Limb (tissue), 2 donors: ENCODE results near the gene DENND2C.
"Not testable (repeated sequence)": the region's sequence is repeated elsewhere in the genome, so short reads cannot be mapped to it uniquely, and the experiment has no call there.

ENCODE experiments used
- DNase-seq, 2 donors: peaks; one replicate each; pipeline ENCODE4 v3.0.0-alpha.2; 2016; ENCODE audit errors: extremely low spot score in 2 of 2

The DENND2C gene

DNA sequence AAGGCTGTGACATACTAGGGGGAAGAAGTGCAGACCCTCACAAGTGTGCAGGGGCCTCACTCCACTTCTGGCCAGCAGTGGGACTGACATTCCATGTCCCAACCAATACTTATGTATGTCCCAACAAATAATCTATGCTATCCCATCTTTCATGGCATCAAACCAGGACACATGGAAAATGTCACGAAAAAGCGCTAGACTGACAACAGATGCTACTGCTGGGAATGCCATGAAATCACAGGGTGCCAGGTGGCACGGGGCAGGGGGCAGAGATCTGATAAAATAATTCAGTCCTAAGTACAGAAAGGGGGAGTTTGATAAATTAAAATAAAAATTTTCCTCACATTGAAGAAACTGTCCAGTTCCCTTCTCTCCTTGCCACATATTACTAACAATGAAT is 60.8 kb downstream of the DENND2C start:
- DNase-seq = no peak

DNA sequence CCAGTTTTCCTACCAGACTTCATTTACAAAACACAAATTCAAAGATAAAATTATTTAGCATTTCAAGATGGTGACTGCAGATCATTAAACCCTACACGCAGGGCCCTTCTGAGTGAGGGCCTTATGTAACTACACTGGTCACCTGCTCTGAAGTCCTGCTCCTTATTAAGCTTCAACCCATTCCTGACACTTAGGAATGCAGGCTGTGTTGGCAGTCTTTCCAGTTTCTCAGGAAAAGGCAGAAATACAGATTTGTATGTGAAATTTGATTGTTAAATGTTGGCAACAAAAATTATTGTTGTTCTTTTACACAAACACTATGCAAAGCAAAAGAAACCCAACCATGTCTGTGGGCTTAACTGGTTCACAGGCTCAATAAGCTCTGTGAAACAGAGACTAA is 62.6 kb downstream of the DENND2C start:
- no peak for DNase-seq

DNA sequence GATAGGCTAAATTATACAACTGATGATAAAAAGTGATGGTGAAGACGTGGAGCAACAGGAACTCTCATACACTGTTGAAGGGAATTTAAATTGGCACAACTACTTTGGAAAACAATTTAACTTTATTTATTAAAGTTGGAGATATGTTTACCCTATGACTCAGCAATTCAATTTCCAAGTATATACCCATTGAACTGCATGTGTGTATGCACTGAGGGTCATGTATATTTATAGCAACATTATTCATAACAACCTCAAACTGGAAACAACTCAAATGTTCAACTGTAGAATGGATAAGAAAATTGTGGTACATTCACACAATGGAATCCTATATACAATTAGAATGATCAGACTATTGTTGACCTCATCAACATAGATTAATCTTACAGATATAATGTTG is 71.9 kb downstream of the DENND2C start:
- DNase-seq = no peak

DNA sequence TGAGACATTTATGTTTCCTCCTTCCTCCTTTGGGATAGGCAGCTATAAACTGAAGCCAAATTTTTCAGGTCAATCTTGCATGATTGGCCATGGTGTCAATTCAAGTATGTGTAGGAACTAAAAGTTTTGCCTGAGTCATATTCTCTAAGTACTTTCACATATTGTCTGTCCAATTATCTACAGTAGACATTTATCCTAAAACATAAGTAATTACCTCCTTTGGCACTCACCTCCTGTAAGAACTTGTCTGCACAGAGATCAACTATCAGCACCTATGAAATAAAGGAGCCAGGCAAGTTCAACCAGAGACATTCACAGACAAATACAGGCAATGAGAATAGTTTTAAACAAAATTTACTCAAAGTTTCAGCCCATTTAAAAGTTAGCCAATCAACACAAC is 74.2 kb downstream of the DENND2C start:
- DNase-seq = no peak

DNA sequence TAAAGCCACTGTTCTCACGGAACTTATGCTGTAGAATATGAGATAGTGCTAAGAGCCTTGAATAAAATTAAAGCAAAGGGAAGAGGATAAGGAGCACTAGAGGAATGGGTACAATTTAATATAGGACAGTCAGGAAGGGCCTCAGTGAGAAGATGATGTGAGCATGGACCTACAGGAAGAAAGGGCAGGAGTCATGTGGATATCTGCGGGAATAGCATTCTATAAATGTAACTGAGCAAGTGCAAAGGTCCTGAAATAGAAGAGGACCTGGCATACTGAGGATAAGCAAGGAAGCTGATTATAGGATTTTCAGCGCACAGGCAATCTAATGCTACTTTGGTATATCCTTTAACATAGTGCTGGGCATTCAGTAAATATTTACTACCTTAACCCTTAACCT is 75.8 kb downstream of the DENND2C start:
- DNase-seq = no peak

DNA sequence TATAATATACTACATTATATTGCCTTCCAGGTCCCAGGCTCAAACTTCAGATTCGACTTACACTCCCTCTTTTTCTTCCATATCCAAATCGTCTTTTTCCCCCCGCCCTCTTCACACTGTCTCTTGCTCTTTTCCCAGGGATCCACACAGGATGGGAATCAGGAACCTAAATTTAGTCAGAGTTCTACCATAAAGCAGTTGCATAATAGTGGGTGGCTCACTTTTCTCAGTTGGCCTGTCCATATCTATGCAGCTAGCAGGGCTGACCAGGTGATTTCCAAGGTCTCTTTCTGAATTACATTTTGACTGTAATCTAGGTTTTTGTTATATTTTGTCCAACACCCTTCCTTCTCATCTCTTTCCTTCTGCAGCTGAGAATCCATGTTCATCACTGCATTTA is 80.7 kb downstream of the DENND2C start:
- DNase-seq = no peak

DNA sequence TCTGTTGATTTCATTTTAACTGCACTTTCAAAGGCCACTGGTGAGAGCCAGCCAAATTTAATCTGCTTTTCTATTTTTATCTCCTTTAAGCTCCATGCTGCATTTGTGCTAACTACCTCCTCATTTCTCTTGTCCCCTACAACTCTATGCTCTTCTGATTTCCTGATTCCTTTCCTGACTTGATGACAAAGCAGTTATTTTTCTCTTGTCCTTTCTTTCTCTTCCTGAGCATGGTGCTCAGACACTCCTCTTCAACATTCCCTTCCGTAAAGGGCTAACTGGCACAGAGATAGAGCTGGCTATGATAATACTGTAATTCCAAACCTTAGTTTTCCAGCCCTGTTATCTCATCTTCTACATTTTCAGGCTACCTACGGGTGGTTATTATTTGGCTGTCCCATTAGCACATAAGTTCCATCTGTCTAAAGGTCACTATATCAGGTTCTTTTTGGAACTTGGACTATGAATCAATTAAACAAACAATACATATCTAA is 81.6 kb downstream of the DENND2C start:
- no peak for DNase-seq

DNA sequence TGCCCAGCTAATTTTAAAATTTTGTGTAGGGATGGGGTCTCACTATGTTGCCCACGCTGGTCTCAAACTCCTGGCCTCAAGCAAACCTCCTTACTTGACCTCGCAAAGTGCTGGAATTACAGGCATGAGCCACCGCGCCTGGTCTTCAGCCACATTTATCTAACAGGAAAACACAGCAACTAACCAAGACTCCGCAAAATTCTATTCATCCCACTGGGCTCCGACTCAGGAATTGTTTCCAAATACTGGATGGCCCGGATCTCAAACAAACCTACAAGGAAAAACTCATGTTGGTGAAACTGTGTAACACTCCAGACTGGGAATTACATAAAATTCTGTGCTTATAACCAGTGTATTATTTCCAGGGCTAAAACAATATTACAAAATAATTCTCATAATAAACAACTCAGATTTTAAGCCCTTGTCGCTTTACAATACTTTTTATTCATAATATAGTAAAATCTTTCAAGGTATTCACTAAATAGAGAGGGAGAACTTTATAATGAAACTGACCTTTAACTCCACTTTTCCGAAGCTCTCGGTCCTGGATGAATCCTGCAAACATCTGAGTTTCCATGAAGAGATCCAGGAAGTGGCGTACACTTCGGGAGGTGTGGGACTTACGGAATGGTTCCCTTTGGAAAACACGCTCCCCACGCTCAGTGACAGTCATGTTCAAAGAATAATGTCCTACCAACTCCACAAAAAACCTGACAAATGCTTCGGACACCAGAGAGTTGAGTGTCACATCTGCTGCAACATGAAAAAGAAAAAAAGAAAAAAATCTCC is 82.5 kb downstream of the DENND2C start:
- no peak for DNase-seq

DNA sequence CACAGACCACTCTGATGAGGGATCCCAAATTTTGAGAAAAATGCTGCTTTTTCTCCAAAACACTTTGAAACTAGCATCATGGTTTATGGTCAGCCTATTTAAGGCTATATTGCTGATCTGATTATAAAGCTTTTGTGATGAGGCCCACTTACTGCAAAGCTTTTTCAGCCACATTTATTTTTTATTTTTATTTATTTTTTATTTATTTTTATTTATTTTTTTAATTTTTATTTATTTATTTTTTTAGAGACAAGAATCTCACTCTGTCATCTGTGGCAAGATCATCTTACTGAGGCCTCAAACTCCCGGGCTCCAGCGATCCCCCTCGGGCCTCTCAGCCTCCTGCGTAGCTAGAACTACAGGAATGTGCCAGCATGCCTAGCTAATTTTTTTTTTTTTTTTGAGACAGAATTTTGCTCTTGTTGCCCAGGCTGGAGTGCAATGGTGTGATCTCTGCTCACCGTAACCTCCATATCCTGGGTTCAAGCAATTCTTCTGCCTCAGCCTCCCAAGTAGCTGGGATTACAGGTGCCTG is 83.3 kb downstream of the DENND2C start:
- DNase-seq = no peak

DNA sequence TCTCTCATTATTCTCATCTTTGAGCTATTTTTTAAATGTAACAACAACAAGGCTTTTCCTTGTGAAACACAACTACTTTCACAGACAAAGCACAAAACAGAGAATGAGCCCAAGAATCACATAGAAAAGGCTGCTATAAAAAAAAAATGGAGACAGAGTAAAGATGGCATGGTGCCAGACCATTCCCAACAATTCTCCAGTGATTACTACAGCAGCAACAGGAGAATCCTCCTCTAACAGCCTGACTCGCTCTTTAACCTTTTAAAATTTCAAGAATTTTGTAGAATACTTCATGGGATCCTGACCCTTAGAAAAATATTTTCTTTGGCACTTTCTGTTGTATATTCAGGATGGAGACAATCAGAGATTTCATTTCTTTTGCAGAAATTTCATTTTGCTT is 84.6 kb downstream of the DENND2C start:
- no peak for DNase-seq

DNA sequence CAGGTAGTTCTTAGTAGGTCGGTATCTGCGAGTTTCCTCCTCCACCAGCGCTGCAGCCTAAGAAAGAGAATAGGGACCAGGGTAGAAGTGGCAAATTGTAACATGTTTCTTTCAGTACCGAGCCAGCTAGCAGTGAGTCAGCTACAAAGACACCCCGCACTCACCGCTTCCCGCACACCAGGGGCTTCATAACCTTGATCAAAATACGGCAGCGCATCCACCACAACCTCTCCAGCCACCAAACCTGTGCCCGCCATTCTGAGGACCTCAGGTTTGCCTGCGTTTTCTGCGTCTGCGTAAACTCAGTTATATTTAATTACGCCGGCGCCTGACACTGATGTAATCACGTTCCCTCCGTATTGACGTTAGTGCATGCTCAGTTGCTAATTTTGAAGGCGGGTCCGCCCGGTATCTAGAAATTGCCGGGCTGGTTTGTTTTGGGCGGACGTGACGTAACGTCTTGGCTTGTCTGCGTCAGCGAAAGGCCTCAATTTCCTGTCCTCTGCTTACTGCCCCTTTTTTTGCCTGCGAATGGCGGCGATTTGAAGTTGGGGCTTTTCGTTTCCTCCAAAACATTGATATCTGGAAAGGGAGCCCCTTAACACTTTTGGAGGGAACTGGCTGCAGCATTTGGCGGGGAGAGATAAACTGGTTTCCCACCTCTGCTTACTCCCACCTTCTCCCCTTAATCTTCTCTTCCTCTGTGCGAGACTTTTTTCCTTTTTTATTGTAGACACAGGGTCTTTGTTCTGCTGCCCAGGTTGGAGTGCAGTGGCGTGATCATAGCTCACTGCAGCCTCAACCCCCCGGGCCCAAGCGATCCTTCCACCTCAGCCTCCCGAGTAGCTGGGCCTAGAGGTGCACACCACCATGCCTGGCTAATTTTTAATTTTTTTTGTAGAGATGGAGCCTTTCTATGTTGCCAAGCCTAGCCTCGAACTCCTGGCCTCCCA is 88.2 kb downstream of the DENND2C start, which contains the start of gene BCAS2:
Gene BCAS2 (minus strand): TSS at position 281 of the 953 bp plus-strand sequence. CDS start 24 bp downstream, at position 257.
- peak; percentile 96 to 99 for DNase-seq

DNA sequence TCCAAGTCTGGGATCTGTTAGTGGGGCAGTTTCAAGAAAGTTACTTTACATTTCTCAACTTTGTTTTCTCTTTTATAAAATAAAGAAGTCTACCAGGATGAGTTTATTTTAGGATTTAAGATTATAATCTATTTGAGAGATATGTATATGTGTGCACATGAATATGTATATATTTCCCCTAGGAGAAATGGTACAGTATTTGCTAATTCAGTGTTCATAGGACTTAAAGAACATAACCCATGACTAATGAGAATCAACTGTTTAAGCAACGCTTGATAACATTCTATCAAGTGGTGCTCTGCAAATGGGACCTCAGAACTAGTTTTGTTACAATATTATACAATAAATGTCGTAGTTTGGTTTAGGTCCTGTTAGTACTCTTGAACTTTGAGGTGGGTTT is 95.5 kb downstream of the DENND2C start:
- DNase-seq = no peak

DNA sequence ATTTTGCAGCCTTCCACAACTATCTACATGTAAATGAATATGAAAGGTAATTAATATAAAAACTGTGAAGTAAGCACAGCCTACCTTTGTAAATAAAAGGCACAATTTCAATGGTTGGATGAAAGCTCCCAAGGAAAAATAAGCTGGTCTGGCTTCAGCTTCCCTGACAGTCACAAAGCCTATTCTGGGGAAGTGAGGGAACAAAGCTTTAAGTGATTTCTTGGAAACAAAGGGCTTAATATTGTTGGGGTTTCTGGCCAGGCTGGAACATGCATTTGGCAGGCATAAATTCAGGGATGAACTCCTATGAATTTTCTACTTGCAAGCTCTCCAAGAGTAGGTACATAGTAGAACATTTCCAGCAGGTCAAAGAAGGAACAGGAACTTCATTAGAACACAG is 105.7 kb downstream of the DENND2C start:
- no peak for DNase-seq

DNA sequence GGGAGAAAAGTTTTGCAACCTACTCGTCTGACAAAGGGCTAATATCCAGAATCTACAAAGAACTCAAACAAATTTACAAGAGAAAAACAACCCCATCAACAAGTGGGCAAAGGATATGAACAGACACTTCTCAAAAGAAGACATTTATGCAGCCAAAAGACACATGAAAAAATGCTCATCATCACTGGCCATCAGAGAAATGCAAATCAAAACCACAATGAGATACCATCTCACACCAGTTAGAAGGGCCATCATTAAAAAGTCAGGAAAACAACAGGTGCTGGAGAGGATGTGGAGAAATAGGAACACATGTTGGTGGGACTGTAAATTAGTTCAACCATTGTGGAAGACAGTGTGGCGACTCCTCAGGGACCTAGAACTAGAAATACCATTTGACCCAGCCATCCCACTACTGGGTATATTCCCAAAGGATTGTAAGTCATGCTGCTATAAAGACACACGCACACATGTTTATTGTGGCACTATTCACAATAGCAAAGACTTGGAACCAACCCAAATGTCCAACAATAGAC is 106.8 kb downstream of the DENND2C start:
- DNase-seq = not testable (repeated sequence)

DNA sequence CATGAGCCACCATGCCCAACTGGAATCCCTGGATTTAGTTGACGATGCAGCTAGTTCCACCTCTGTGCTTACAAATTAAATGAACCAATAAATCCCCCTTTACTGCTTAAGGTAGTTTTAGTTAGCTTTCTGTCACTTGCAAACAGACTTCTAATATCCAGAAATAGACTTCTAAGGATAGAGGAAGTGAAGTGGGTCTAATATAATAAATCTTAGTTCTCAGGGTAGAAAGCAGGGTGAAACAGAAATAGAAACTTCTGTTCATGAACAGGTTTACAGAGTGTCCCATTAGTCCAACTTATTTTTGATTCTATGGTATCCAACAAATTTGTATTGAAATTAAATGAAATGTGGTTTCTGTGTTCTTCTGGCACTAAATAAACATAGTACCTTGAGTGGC is 108.5 kb downstream of the DENND2C start:
- DNase-seq = no peak

DNA sequence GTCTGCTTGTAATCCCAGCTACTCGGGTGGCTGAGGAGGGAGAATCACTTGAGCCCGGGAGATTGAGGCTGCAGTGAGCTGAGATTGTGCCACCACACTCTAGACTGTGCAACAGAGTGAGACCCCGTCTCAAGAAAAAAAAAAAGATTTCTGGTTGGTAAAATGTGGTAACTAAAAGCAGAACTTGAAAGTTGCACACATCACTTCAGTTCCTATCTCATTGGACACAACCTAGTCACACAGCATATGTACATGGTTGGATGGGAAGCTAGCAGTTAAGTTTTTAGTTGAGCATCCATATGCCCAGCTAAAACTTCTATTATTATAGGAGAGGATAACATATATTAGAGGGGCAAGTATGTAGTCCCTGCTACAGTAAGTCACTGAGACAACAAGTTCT is 110.5 kb downstream of the DENND2C start:
- no peak for DNase-seq

DNA sequence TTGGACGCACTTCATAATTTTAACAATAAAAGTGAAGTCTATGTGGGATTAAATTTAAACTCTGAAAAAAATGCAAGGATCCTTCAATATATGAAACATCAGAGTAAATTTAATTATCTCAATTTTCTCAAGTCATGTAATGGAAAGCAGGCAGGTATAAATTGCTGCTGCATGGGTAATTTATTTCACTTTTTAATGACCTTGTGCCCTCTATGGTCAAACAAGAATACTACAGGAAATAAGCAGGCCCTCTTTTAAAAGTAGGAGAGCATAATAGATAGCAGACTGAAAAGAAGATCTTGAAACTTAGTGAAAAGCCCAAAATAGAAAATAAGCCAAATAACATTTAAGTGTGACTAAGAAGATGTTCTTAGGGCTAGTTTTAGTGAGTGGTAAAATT is 111.3 kb downstream of the DENND2C start:
- DNase-seq = no peak

DNA sequence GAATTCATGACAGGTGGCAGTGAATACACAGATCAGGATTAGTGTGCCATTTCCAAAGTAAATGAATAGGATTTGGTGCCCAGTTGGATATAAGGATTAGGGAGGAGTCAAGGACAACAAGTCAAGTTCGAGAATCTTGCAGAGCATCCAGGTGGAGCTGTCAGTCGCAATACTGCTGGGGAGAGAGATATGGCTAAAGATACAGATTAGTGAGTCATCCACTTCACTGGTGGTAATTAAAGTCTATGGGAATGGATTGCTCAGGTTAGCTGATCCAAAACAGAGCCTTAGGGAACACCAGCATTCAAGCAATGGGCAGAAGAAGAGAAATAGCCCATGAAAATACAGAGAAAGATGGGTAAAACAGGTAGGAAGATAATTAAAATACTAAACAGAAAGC is 115.3 kb downstream of the DENND2C start:
- DNase-seq = no peak

DNA sequence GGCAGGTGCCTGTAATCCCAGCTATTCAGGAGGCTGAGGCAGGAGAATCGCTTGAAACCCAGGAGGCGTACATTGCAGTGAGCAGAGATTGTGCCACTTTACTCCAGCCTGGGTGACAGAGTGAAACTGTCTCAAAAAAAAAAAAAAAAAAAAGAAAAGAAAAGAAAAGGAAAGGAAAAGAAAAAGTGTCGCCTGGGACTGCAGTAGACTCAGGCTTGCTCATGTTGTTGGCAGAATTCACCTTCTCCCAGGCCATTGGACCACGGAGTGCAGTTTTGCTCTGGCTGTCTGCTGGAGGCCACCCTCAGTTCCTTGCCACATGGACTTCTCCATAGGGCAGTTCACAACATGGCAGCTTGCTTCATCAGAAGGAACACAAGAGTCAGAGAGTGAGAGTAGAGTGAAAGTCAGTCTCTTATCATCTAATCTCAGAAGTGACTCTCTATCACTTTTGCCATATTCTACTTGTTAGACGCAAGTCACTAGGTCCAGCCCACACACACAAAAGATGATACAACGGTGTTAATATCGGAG is 117.7 kb downstream of the DENND2C start:
- DNase-seq = no peak

DNA sequence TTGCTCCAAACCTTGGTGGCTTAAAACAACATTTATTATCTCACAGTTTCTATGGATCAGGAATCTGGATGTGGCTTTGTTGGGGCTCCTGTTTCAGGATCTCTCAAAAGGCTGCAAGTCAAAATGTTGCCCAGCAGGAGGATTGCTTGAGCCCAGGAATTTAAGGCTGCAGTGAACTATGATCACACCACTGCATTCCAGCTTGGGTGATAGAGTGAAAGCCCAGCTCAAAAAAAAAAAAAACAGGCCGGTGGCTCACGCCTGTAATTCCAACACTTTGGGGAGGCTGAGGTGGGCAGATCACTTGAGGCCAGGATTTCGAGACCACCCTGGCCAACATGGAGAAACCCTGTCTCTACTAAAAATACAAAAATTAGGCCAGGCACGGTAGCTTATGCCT is 118.4 kb downstream of the DENND2C start:
- no peak for DNase-seq

DNA sequence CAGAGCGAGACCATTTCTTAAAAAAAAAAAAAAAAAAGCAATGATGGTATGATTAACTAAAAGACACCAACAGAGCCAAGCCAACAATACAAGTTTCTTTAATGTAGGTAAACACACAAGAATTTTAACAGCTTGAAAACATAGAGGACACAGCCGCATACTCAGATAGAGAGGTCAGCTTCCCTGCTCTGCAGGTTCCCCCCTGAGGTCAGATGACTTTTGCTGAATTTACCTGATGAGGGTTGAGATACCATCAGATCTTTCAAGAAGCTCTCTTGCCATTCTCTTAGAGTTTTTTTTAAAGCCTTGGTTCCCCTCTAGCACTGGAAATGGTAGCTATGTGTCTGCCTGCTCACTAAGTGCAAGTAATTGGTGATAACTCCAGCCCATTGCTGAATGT is 119.5 kb downstream of the DENND2C start:
- DNase-seq = no peak

DNA sequence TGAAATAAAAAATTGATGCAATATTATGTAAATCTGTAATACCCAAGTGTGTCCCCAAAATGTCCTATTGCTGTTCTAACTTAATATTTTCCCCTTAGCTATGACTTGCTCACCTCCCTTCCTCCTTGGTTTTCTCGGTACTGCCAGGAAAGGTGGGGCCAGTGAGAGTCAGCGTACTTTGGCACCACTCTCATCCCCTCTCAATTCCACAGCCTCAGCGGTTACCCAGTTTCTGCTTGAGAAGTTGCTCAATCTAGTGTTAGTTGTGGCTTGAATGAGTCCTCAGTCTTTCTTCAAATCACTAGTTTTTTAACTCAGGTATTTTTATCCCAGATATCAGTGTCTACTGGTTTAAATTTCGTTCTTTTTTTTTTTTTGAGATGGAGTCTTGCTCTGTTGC is 120.7 kb downstream of the DENND2C start:
- DNase-seq = no peak
